ENCODE results near the gene ADAMTS20. TPM values are rescaled to one million over a fixed set of nuclear protein-coding genes. Genes with fewer than 3 reads are reported as not detected.

Gene ADAMTS20
- total RNA-seq, 1 experiment from 2014 or later, result 2.7 TPM

GRCh38 chr12:43576162-43576561 lies 24.2 kb upstream of the ADAMTS20 start:
- no peak overlapping the region for H3K56ac ChIP-seq (ENCODE audit: insufficient read length, low read depth, low read length)
- no peak overlapping the region for H3K18ac ChIP-seq (ENCODE audit: insufficient read length, low read depth, low read length)
- no peak for TF ChIP-seq CTCF (conservative IDR thresholded peaks at IDR 0.05)
- Mint-ChIP-seq H3K27ac (no peak overlapping the region), H3K36me3 (ENCODE audit: insufficient read depth in 1 of 3, low read depth in 3 of 3) (no peaks in the 10 kb centered on the region), H3K9me3 (no peaks in the 10 kb centered on the region), H3K4me1 (no peaks in the 10 kb centered on the region; a peak in 1 of 4 replicates), H3K27me3 (ENCODE audit: low read depth) (no peaks in the 10 kb centered on the region; the same call in 1 of the 2 replicates), H3K4me3 (no peak overlapping the region)
- H3K79me2 ChIP-seq (ENCODE audit: insufficient read depth, low read length), result no peaks in the 10 kb centered on the region
- H2BK5ac ChIP-seq (ENCODE audit: insufficient read length, low read length), result no peak overlapping the region
- no peaks in the 10 kb centered on the region for H3K23me2 ChIP-seq (ENCODE audit: insufficient read length, low read depth, low read length, poor library complexity, severe bottlenecking)
- H3K23ac ChIP-seq (ENCODE audit: insufficient read length, low read depth, low read length), result no peak overlapping the region
- no peak overlapping the region for H2AK5ac ChIP-seq (ENCODE audit: insufficient read length, low read length)
- H3K79me1 ChIP-seq (ENCODE audit: insufficient read depth, low read depth, low read length, poor library complexity, severe bottlenecking), result no peaks in the 10 kb centered on the region
- H2BK12ac ChIP-seq (ENCODE audit: insufficient read length, low read depth, low read length), result no peak overlapping the region
- no peak overlapping the region for H3T11ph ChIP-seq (ENCODE audit: low read length)
- H3K9me3 ChIP-seq (ENCODE audit: control insufficient read depth, low read depth, low read length), result no peaks in the 10 kb centered on the region
- no peaks in the 10 kb centered on the region for H4K20me1 ChIP-seq (ENCODE audit: control insufficient read depth, insufficient read depth, insufficient read length)
- no peak overlapping the region for H2AFZ ChIP-seq (ENCODE audit: low read length)
- H4K91ac ChIP-seq (ENCODE audit: insufficient read length, low read depth, low read length), result no peak overlapping the region
- H2BK20ac ChIP-seq (ENCODE audit: low read depth, low read length, poor library complexity, severe bottlenecking), result no peak overlapping the region
- no peak overlapping the region for H3K14ac ChIP-seq (ENCODE audit: insufficient read depth, low read length)
- H2BK15ac ChIP-seq (ENCODE audit: low read depth, low read length), result no peak overlapping the region
- H3K27me3 ChIP-seq (ENCODE audit: insufficient read depth, low read length), result no peaks in the 10 kb centered on the region
- H3K4me1 ChIP-seq (ENCODE audit: insufficient read depth, low read length), result no peaks in the 10 kb centered on the region
- no peak overlapping the region for H4K5ac ChIP-seq (ENCODE audit: insufficient read length, low read depth, low read length)
- no peak overlapping the region for H2BK120ac ChIP-seq (ENCODE audit: low read depth, low read length, poor library complexity, severe bottlenecking)
- no peak overlapping the region for H3K27ac ChIP-seq (ENCODE audit: insufficient read length, low read depth, low read length)
- H3K4me2 ChIP-seq (ENCODE audit: insufficient read depth, insufficient read length, low read length), result no peak overlapping the region
- DNase-seq, result no peak
- no peak overlapping the region for H3K4ac ChIP-seq (ENCODE audit: low read depth, low read length)
- H4K8ac ChIP-seq (replicated peaks; ENCODE audit: insufficient read length, low read depth, low read length), result no peak overlapping the region
- WGBS (ENCODE audit: extremely low coverage, insufficient read length, low lambda C conversion rate), result no CpG with 5 or more reads among the region's 2 CpGs
- H3K9ac ChIP-seq (ENCODE audit: extremely low read depth, insufficient read length, low read length), result no peak overlapping the region
